Smooth muscle cell (in vitro differentiated cells): ENCODE data around the gene TRAPPC3. TPM values are rescaled to one million over a fixed set of nuclear protein-coding genes. Genes with fewer than 3 reads are reported as not detected.

Experiments used
- DNase-seq: peaks from one replicate; lab custom pipeline; 2025; ENCODE audit not compliant: unreplicated experiment; lab: John Stamatoyannopoulos, UW
- H2AFZ ChIP-seq: fragments of 200-600 bp; sonication (generic); 2 replicates; pipeline ENCODE4 v1.6.0; 2016; ENCODE audit warnings: antibody characterized with exemption, low read depth, mild to moderate bottlenecking
- H3F3A ChIP-seq: fragments of 200-600 bp; sonication (generic); 2 replicates; pipeline ENCODE4 v1.6.0; 2017; ENCODE audit warnings: antibody characterized with exemption, low read depth
- H3K27ac ChIP-seq: fragments of 200-600 bp; sonication (generic); 2 replicates; pipeline ENCODE4 v1.5.1; 2016; ENCODE audit warnings: low read depth, mild to moderate bottlenecking
- H3K27me3 ChIP-seq: fragments of 200-600 bp; sonication (generic); 2 replicates; pipeline ENCODE4 v1.6.1; 2016; ENCODE audit warnings: low read depth, mild to moderate bottlenecking
- H3K36me3 ChIP-seq: fragments of 200-600 bp; sonication (generic); 2 replicates; pipeline ENCODE4 v1.5.1; 2016; ENCODE audit warnings: low read depth
- H3K4me1 ChIP-seq: fragments of 200-600 bp; sonication (generic); 2 replicates; pipeline ENCODE4 v1.5.1; 2016; ENCODE audit warnings: low read depth
- H3K4me2 ChIP-seq: fragments of 200-600 bp; sonication (generic); 2 replicates; pipeline ENCODE4 v1.6.0; 2016; ENCODE audit warnings: mild to moderate bottlenecking
- H3K4me3 ChIP-seq: fragments of 200-600 bp; sonication (generic); 2 replicates; pipeline ENCODE4 v1.5.1; 2016; ENCODE audit warnings: mild to moderate bottlenecking
- H3K79me2 ChIP-seq: fragments of 200-600 bp; sonication (generic); 2 replicates; pipeline ENCODE4 v1.6.0; 2016; ENCODE audit warnings: low read depth, mild to moderate bottlenecking
- H3K9ac ChIP-seq: fragments of 200-600 bp; sonication (generic); 2 replicates; pipeline ENCODE4 v1.6.0; 2016; ENCODE audit warnings: low read depth
- H3K9me3 ChIP-seq: fragments of 200-600 bp; sonication (generic); replicated peaks from 2 replicates; pipeline ENCODE4 v1.5.1; 2016; ENCODE audit warnings: low read depth
- H4K20me1 ChIP-seq: fragments of 200-600 bp; sonication (generic); 2 replicates; pipeline ENCODE4 v1.6.0; 2016; ENCODE audit warnings: low read depth
- WGBS: methylation state at CpG from one replicate; pipeline ENCODE4 v1.1.7; 2016; ENCODE audit warnings: low lambda C conversion rate; 5-methylcytosine and 5-hydroxymethylcytosine counted together
- polyA plus RNA-seq: library from polyadenylated mRNA; unstranded; fragments of >200 nt; fragmentation: Nextera tagmentation; extraction: Ambion mirVana; gene quantifications from 2 replicates; pipeline ENCODE4 v1.2.1, GENCODE V29; 2016
- total RNA-seq: library from RNA; depleted of rRNA; stranded (reverse); fragments of >200 nt; gene quantifications from 2 replicates; pipeline ENCODE4 v1.2.3, GENCODE V29; 2014
- TF ChIP-seq, protein P1 (sequence below): fragments of 200-600 bp; sonication (generic); IDR thresholded peaks from 2 replicates; pipeline ENCODE4 v1.5.1; 2017; ENCODE audit warnings: borderline replicate concordance, mild to moderate bottlenecking, antibody characterized with exemption; ENCODE audit not compliant: insufficient read depth, poor library complexity, severe bottlenecking

The TRAPPC3 gene
- total and polyA plus RNA-seq, 2 experiments from 2014 or later = 67.8 to 113 TPM

GRCh38 chr1:36094621-36095061 lies 54.6 kb downstream of the TRAPPC3 start:
- no peak for DNase-seq
- H3K79me2 ChIP-seq = peaks cover 12% of the 10 kb centered on the region
- no peaks in the 10 kb centered on the region for H3K36me3 ChIP-seq
- no peak overlapping the region for H3K4me3 ChIP-seq
- H3K27me3 ChIP-seq = no peaks in the 10 kb centered on the region
- H3K4me2 ChIP-seq = no peak overlapping the region
- no peak overlapping the region for H3K9ac ChIP-seq
- H3K4me1 ChIP-seq = peaks cover 7% of the 10 kb centered on the region
- TF ChIP-seq, protein P1, sequence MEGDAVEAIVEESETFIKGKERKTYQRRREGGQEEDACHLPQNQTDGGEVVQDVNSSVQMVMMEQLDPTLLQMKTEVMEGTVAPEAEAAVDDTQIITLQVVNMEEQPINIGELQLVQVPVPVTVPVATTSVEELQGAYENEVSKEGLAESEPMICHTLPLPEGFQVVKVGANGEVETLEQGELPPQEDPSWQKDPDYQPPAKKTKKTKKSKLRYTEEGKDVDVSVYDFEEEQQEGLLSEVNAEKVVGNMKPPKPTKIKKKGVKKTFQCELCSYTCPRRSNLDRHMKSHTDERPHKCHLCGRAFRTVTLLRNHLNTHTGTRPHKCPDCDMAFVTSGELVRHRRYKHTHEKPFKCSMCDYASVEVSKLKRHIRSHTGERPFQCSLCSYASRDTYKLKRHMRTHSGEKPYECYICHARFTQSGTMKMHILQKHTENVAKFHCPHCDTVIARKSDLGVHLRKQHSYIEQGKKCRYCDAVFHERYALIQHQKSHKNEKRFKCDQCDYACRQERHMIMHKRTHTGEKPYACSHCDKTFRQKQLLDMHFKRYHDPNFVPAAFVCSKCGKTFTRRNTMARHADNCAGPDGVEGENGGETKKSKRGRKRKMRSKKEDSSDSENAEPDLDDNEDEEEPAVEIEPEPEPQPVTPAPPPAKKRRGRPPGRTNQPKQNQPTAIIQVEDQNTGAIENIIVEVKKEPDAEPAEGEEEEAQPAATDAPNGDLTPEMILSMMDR = no peak
- H3K9me3 ChIP-seq = no peaks in the 10 kb centered on the region
- H3K27ac ChIP-seq = no peak overlapping the region
- 97% methylated on average over 8 of the region's 8 CpGs for WGBS
- H2AFZ ChIP-seq = no peak overlapping the region
- no peaks in the 10 kb centered on the region for H4K20me1 ChIP-seq
- H3F3A ChIP-seq = peaks cover 9% of the 10 kb centered on the region

DNA sequence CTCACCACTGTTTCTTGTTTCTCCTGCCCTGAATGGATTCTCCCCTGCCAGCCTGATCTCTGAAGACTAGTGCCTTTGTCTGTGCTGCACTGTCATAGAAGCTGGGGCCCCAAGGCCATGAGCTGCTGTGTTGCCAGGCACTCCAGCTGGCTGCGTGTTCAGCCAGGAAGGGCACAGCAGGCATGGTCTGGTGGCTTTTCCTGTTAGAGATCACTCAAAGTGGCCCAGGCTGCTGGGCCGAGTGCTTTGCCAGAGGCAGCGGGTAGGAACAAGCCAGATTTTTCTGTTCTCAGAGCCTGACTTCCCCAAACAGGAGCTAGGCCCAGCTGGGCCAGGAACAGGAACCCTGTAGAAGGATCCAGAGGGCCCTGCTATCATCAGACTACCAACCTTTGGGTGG lies 55.4 kb downstream of the TRAPPC3 start:
- Histone ChIP-seq H3K4me3 (no peak overlapping the region), H3K9me3 (no peaks in the 10 kb centered on the region), H4K20me1 (no peaks in the 10 kb centered on the region), H3K27ac (no peak overlapping the region), H3K27me3 (no peaks in the 10 kb centered on the region), H2AFZ (no peak overlapping the region), H3F3A (peaks cover 9% of the 10 kb centered on the region), H3K79me2 (peaks cover 19% of the 10 kb centered on the region), H3K36me3 (no peaks in the 10 kb centered on the region), H3K4me1 (peaks cover 11% of the 10 kb centered on the region), H3K9ac (no peak overlapping the region), H3K4me2 (no peak overlapping the region)
- TF ChIP-seq, protein P1 = no peak
- no peak for DNase-seq
- WGBS = 96% methylated on average over 3 of the region's 3 CpGs

DNA sequence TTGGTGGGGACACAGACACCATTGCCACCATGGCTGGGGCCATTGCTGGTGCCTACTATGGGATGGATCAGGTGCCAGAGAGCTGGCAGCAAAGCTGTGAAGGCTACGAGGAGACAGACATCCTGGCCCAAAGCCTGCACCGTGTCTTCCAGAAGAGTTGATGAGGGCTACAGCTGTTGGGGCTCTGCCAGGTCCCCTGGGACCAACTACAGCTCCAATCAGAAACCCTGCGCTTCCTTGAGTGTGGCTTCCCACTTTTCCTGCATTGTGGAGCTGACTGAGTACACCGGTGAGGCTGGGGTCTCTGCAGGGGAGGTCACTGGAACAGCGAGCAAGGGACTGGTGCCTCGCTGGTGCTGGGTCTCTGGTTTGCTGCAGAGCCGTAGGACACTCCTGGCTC lies 56.1 kb downstream of the TRAPPC3 start:
- Histone ChIP-seq H4K20me1 (no peaks in the 10 kb centered on the region), H2AFZ (no peak overlapping the region), H3K36me3 (no peaks in the 10 kb centered on the region), H3K9me3 (no peaks in the 10 kb centered on the region), H3K4me1 (peaks cover 15% of the 10 kb centered on the region), H3K27me3 (no peaks in the 10 kb centered on the region), H3K9ac (no peak overlapping the region), H3K27ac (no peak overlapping the region), H3K4me3 (no peak overlapping the region), H3K79me2 (peaks cover 20% of the 10 kb centered on the region), H3F3A (peaks cover 9% of the 10 kb centered on the region), H3K4me2 (no peak overlapping the region)
- TF ChIP-seq, protein P1 = no peak
- DNase-seq = no peak
- 96% methylated on average over 7 of the region's 7 CpGs for WGBS

- no peaks in the 10 kb centered on the region for H3K36me3 ChIP-seq
- no peak overlapping the region for H3K4me3 ChIP-seq
- no peak overlapping the region for H3K9ac ChIP-seq
- H3K4me2 ChIP-seq = no peak overlapping the region
- H4K20me1 ChIP-seq = no peaks in the 10 kb centered on the region
- no peak overlapping the region for H3K27ac ChIP-seq
- no peaks in the 10 kb centered on the region for H3K9me3 ChIP-seq
- H2AFZ ChIP-seq = no peak overlapping the region
- WGBS = 97% methylated on average over 9 of the region's 9 CpGs
- no peak for DNase-seq
- peaks cover 17% of the 10 kb centered on the region for H3K4me1 ChIP-seq
- H3K27me3 ChIP-seq = no peaks in the 10 kb centered on the region
- peaks cover 9% of the 10 kb centered on the region for H3F3A ChIP-seq
- TF ChIP-seq, protein P1 = no peak
- peaks cover 20% of the 10 kb centered on the region for H3K79me2 ChIP-seq
Measured at GRCh38 chr1:36092798-36093185, 56.5 kb downstream of the TRAPPC3 start.
